SK-MEL-5 (cell line): ENCODE measurements around the gene BBS4. TPM values are rescaled to one million over a fixed set of nuclear protein-coding genes. Genes with fewer than 3 reads are reported as not detected.

Source experiments
- DNase-seq: peaks from one replicate; pipeline ENCODE4 v3.0.0-alpha.2; 2016; ENCODE audit warnings: low read depth, low spot score
- in situ Hi-C: cut with HindIII; loops from 2 replicates; pipeline ENCODE4 v1.10.0; 2016; ENCODE audit warnings: low sequenced_read_pairs, high pct_unique_total_duplicates, low pct_unique_long_range_greater_than_20kb
- small RNA-seq, 2 experiments: library from RNA; depleted of rRNA; stranded (forward); fragments of <200 nt; gene quantifications; one replicate each; pipeline ENCODE3, GENCODE V24; 2014
- total RNA-seq: library from RNA; depleted of rRNA; stranded (reverse); fragments of >200 nt; shearing (Covaris generic); gene quantifications from 2 replicates; pipeline ENCODE4 v1.2.3, GENCODE V29; 2014; rRNA removed

BBS4 gene
- total RNA-seq, 1 experiment from 2014 or later, result 39.5 TPM

- in situ Hi-C loops, result no loop called here
- peak; percentile 27 for DNase-seq
These were observed 97.1 kb downstream of the BBS4 start for GRCh38 chr15:72783004-72783639.

GRCh38 chr15:72783640-72784455 is 97.8 kb downstream of the BBS4 start, which contains the start of gene ADPGK:
Gene ADPGK, minus strand, starts transcription at chr15:72783758. Its CDS starts 67 bp downstream, at chr15:72783691.
- peak; percentile 87 for DNase-seq
- in situ Hi-C loops, result no loop called here

GRCh38 chr15:72784456-72784876 is 98.5 kb downstream of the BBS4 start:
- in situ Hi-C loops, result no loop called here
- DNase-seq, result no peak

GRCh38 chr15:72785432-72785831 is 99.4 kb downstream of the BBS4 start:
- no peak for DNase-seq
- in situ Hi-C loops, result no loop called here

GRCh38 chr15:72785841-72786240 is 99.8 kb downstream of the BBS4 start:
- DNase-seq, result no peak
- in situ Hi-C loops, result no loop called here

- no peak for DNase-seq
- in situ Hi-C loops, result no loop called here
These were observed 100.2 kb downstream of the BBS4 start for GRCh38 chr15:72786242-72786641.

- no peak for DNase-seq
- in situ Hi-C loops, result no loop called here
These were observed 100.8 kb downstream of the BBS4 start for GRCh38 chr15:72786676-72787345.

GRCh38 chr15:72787526-72787925 is 101.5 kb downstream of the BBS4 start:
- in situ Hi-C loops, result no loop called here
- no peak for DNase-seq

Small RNAs within 50 kb of the gene (small RNA-seq; reads per million reads assigned to genes)
- 0 reads per million in 2 experiments for gene RN7SL853P

Other genes starting within 250 kb of the BBS4 start
- 57.4 and 67.4 TPM in 2 replicates for gene ARIH1, start 211.9 kb upstream of the BBS4 start, total RNA-seq
- not detected in 2 replicates for gene GOLGA6B, start 31.5 kb upstream of the BBS4 start, total RNA-seq
- 0.11 TPM in 1 of 2 replicates, not detected in the other for gene HIGD2B, start within 50 bp of the BBS4 start, total RNA-seq
- 78.6 and 82.0 TPM in 2 replicates for gene ADPGK, start 97.6 kb downstream of the BBS4 start, total RNA-seq